Trophoblast cell (in vitro differentiated cells and primary cell): ENCODE measurements around the gene RNU6-7.

ENCODE experiments used
- DNase-seq, 2 donors: peaks; one replicate each; pipeline ENCODE4 v3.0.0-alpha.2; 2016
- H2AFZ ChIP-seq: 2 replicates; pipeline ENCODE4 v1.6.1; 2013; ENCODE audit warnings: low read length, moderate library complexity, mild to moderate bottlenecking; ENCODE audit not compliant: insufficient read depth, poor library complexity
- H2AK5ac ChIP-seq: 2 replicates; pipeline ENCODE4 v1.6.1; 2013; ENCODE audit warnings: mild to moderate bottlenecking, low read length
- H2BK120ac ChIP-seq: 2 replicates; pipeline ENCODE4 v1.6.1; 2013; ENCODE audit warnings: low read length, mild to moderate bottlenecking, moderate library complexity; ENCODE audit not compliant: insufficient read depth, poor library complexity
- H2BK12ac ChIP-seq: 2 replicates; pipeline ENCODE4 v1.6.1; 2013; ENCODE audit warnings: mild to moderate bottlenecking, low read length, moderate library complexity
- H2BK5ac ChIP-seq: 2 replicates; pipeline ENCODE4 v1.6.1; 2013; ENCODE audit warnings: low read length, low read depth, moderate library complexity, mild to moderate bottlenecking; ENCODE audit not compliant: poor library complexity
- H3K14ac ChIP-seq: 2 replicates; pipeline ENCODE4 v1.6.1; 2013; ENCODE audit warnings: mild to moderate bottlenecking, low read length
- H3K18ac ChIP-seq: 2 replicates; pipeline ENCODE4 v1.6.1; 2013; ENCODE audit warnings: mild to moderate bottlenecking, low read length
- H3K23ac ChIP-seq: 2 replicates; pipeline ENCODE4 v1.6.1; 2013; ENCODE audit warnings: low read length
- H3K27ac ChIP-seq: 2 replicates; pipeline ENCODE4 v1.5.1; 2013; ENCODE audit warnings: low read depth, mild to moderate bottlenecking, inconsistent platforms, low read length, moderate library complexity
- H3K27me3 ChIP-seq: 2 replicates; pipeline ENCODE4 v1.6.1; 2013; ENCODE audit warnings: inconsistent platforms, mild to moderate bottlenecking, low read length, moderate library complexity; ENCODE audit not compliant: insufficient read depth
- H3K36me3 ChIP-seq, 2 experiments: 1 replicate in 1 of 2; 2 replicates in 1 of 2; pipeline ENCODE4 v1.6.1; 2013; ENCODE audit warnings: low read length in 2 of 2, mild to moderate bottlenecking in 2 of 2, moderate library complexity in 1 of 2; ENCODE audit not compliant: insufficient read depth in 2 of 2, control insufficient read depth in 1 of 2
- H3K4ac ChIP-seq: 2 replicates; pipeline ENCODE4 v1.6.1; 2013; ENCODE audit warnings: low read depth, mild to moderate bottlenecking, low read length, moderate library complexity
- H3K4me1 ChIP-seq, 2 experiments: 1 replicate in 1 of 2; 2 replicates in 1 of 2; pipeline ENCODE4 v1.6.1; 2013; ENCODE audit warnings: low read length in 2 of 2, mild to moderate bottlenecking in 2 of 2, moderate library complexity in 1 of 2; ENCODE audit not compliant: insufficient read depth in 2 of 2, control insufficient read depth in 1 of 2
- H3K4me2 ChIP-seq: 2 replicates; pipeline ENCODE4 v1.6.1; 2013; ENCODE audit warnings: inconsistent platforms, mild to moderate bottlenecking, low read length, moderate library complexity
- H3K4me3 ChIP-seq: 2 replicates; pipeline ENCODE4 v1.5.1; 2013; ENCODE audit warnings: mild to moderate bottlenecking, low read depth, low read length, inconsistent platforms
- H3K79me1 ChIP-seq: one replicate; pipeline ENCODE4 v1.6.1; 2013; ENCODE audit warnings: low read length
- H3K79me2 ChIP-seq: 2 replicates; pipeline ENCODE4 v1.6.1; 2013; ENCODE audit warnings: low read length, mild to moderate bottlenecking; ENCODE audit not compliant: control insufficient read depth, insufficient read depth, poor library complexity
- H3K9ac ChIP-seq: 2 replicates; pipeline ENCODE4 v1.6.1; 2013; ENCODE audit warnings: mild to moderate bottlenecking, low read length
- H3K9me3 ChIP-seq: 2 replicates; pipeline ENCODE4 v1.6.1; 2013; ENCODE audit warnings: low read depth, mild to moderate bottlenecking, control low read depth, inconsistent platforms, low read length; ENCODE audit not compliant: insufficient read depth
- H4K12ac ChIP-seq: 2 replicates; pipeline ENCODE4 v1.6.1; 2013; ENCODE audit warnings: low read depth, mild to moderate bottlenecking, low read length, moderate library complexity
- H4K8ac ChIP-seq: 2 replicates; pipeline ENCODE4 v1.6.1; 2013; ENCODE audit warnings: low read depth, mild to moderate bottlenecking, low read length, moderate library complexity
- H4K91ac ChIP-seq: one replicate; pipeline ENCODE4 v1.6.1; 2013; ENCODE audit warnings: low read depth, mild to moderate bottlenecking, low read length, moderate library complexity
- WGBS: extraction: QIAGEN DNeasy Blood & Tissue Kit; methylation state at CpG from one replicate; pipeline ENCODE4 v1.1.7; 2013; ENCODE audit warnings: missing lambda C conversion rate; ENCODE audit not compliant: insufficient read length, insufficient coverage; ENCODE audit errors: extremely low coverage; 5-methylcytosine and 5-hydroxymethylcytosine counted together

Gene RNU6-7

DNA sequence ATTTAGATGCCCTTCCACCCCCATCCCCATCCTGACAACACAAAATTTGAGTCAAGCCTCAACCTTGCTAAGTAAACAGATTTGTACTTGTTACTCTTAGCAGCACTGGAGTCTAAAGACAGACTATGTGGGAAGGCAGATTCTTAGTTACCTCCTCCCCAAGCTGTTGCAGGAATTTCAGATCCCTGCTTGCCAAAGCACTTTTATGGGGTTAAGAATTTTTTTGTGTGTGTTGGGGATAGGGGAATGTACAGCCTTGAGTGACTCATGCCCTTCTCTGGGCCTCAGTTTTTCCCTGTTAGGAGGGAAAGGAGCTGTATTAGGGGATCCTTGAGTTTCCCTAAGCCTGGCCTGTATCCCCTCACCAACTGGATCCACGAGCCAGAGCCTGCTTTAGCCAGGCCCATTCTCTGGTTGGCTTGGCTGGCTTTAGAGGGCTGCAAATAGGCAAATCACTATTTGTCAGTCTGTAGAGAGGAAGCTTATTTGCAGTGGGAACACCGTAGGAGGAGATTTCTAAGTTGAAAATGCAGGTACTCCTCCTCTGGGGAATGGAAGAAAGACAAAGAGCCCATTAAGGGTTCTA, 28.9 kb downstream of the RNU6-7 start:
- Histone ChIP-seq H3K4me1 (peaks cover 0 to 8% of the 10 kb centered on the region in 2 experiments), H3K9ac (no peak overlapping the region), H3K79me1 (no peaks in the 10 kb centered on the region), H4K91ac (no peak overlapping the region), H4K12ac (no peak overlapping the region), H3K23ac (no peak overlapping the region), H3K4me2 (no peak overlapping the region), H3K36me3 (no peaks in the 10 kb centered on the region), H3K4me3 (no peak overlapping the region), H2BK12ac (no peak overlapping the region), H3K14ac (no peak overlapping the region), H2BK5ac (no peak overlapping the region), H3K4ac (no peak overlapping the region), H3K9me3 (no peaks in the 10 kb centered on the region), H3K18ac (no peak overlapping the region), H3K27ac (no peak overlapping the region), H2AK5ac (no peak overlapping the region), H2AFZ (no peak overlapping the region), H3K79me2 (no peaks in the 10 kb centered on the region), H2BK120ac (no peak overlapping the region), H3K27me3 (no peaks in the 10 kb centered on the region), H4K8ac (no peak overlapping the region)
- WGBS: no CpG with 5 or more reads among the region's 2 CpGs
- DNase-seq: no peak

DNA sequence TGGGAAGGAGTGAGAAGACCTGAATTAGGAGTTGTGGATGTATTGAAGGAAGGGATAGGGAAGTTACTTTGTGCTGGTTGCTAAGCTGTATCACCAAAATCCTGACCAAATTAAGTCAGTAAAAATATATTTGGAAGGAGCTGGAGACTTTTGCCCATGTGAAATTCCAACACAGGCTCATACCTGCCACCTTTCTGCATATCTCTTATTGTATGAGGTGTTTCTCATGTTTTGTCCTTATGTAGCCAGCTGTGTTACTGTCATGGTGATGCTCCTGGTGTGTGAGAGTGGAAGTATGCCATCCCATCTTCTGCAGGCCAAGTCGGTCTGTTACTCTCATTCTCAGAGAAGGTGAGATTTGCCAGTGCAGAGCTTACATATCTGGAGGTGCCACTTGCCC, 30.6 kb downstream of the RNU6-7 start:
- Histone ChIP-seq H3K4me2 (no peak overlapping the region), H3K36me3 (no peaks in the 10 kb centered on the region), H3K18ac (no peak overlapping the region), H2BK120ac (no peak overlapping the region), H3K23ac (no peak overlapping the region), H3K14ac (no peak overlapping the region), H2AFZ (no peak overlapping the region), H4K8ac (no peak overlapping the region), H3K9me3 (no peaks in the 10 kb centered on the region), H4K12ac (no peak overlapping the region), H2BK5ac (no peak overlapping the region), H3K4me3 (no peak overlapping the region), H3K27ac (no peak overlapping the region), H3K27me3 (no peaks in the 10 kb centered on the region), H3K4me1 (peaks cover 0 to 5% of the 10 kb centered on the region in 2 experiments), H3K79me1 (no peaks in the 10 kb centered on the region), H2BK12ac (no peak overlapping the region), H3K4ac (no peak overlapping the region), H2AK5ac (no peak overlapping the region), H3K9ac (no peak overlapping the region), H4K91ac (no peak overlapping the region), H3K79me2 (no peaks in the 10 kb centered on the region)
- DNase-seq: no peak
- WGBS: no CpG with 5 or more reads among the region's 1 CpG

DNA sequence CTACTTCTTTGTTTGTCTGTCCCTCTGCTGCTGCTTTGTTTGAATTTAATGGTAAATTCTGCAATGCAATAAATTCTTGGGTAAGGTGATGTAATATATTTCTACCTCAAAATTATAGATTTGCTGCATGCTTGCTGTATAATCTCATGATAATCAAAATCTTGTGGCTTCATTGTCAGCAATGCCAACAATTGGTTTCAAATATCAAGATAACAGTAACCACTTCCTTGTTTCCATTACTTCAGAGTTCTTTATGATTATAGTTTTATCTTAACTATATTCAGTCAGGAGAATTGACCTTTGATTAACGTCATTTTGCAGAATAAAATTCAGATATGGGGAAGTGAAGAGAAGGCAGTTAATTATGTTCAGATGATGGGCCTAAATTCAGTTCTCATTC, 31.4 kb downstream of the RNU6-7 start:
- H3K9ac ChIP-seq: no peak overlapping the region
- no peak overlapping the region for H4K8ac ChIP-seq
- no peaks in the 10 kb centered on the region for H3K27me3 ChIP-seq
- peaks cover 0 to 5% of the 10 kb centered on the region in 2 experiments for H3K4me1 ChIP-seq
- no peak overlapping the region for H3K18ac ChIP-seq
- no peaks in the 10 kb centered on the region for H3K79me2 ChIP-seq
- no peak overlapping the region for H3K27ac ChIP-seq
- H2AFZ ChIP-seq: no peak overlapping the region
- H2AK5ac ChIP-seq: no peak overlapping the region
- no peak overlapping the region for H3K4me3 ChIP-seq
- no peak overlapping the region for H3K4ac ChIP-seq
- H3K79me1 ChIP-seq: no peaks in the 10 kb centered on the region
- H3K36me3 ChIP-seq: no peaks in the 10 kb centered on the region
- WGBS: no CpG with 5 or more reads among the region's 1 CpG
- H2BK12ac ChIP-seq: no peak overlapping the region
- H3K4me2 ChIP-seq: no peak overlapping the region
- no peak overlapping the region for H2BK120ac ChIP-seq
- H4K12ac ChIP-seq: no peak overlapping the region
- no peak overlapping the region for H3K14ac ChIP-seq
- H3K23ac ChIP-seq: no peak overlapping the region
- H4K91ac ChIP-seq: no peak overlapping the region
- no peak for DNase-seq
- no peak overlapping the region for H2BK5ac ChIP-seq
- H3K9me3 ChIP-seq: no peaks in the 10 kb centered on the region

DNA sequence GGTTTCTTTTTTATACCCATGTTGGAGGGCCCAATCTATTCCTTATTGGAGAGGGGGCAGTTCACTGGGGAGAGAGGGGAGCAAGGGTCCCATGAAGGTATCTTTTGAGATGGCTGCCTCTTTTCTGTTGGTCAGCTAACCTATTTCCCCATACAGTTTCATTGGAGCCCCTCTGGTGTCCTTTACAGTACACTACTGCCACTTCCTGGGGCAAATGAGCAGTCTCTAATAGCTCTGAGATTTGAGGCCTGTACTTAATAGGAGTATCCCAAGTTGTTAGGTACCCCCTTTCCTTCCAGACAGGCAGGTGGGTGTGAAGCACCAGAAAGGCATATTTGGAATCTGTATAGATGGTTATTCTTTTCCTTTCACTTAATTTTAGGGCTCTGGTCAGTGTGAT, 42.6 kb downstream of the RNU6-7 start:
- DNase-seq: no peak
- Histone ChIP-seq H3K4me2 (no peak overlapping the region), H3K4me3 (no peak overlapping the region)

More for the DNA sequence above, 42.6 kb downstream of the RNU6-7 start:
- Histone ChIP-seq H3K9me3 (peaks cover 4% of the 10 kb centered on the region), H4K12ac (no peak overlapping the region), H3K36me3 (no peaks in the 10 kb centered on the region), H3K4me1 (peaks cover 0 to 5% of the 10 kb centered on the region in 2 experiments), H2AFZ (no peak overlapping the region), H3K9ac (no peak overlapping the region), H3K4ac (no peak overlapping the region), H2AK5ac (no peak overlapping the region), H3K23ac (no peak overlapping the region), H3K18ac (no peak overlapping the region), H4K91ac (no peak overlapping the region), H3K79me2 (no peaks in the 10 kb centered on the region), H2BK5ac (no peak overlapping the region), H3K79me1 (no peaks in the 10 kb centered on the region), H3K14ac (no peak overlapping the region), H2BK120ac (no peak overlapping the region), H3K27ac (no peak overlapping the region), H3K27me3 (no peaks in the 10 kb centered on the region), H2BK12ac (no peak overlapping the region), H4K8ac (no peak overlapping the region)
